ENCODE data around the gene USP1.

GRCh38 chr1:62438163-62438562 is 1.3 kb downstream of the USP1 start:
- TF ChIP-seq CTCF (IDR thresholded peaks at IDR 0.05 in 4 of 5, conservative IDR thresholded peaks at IDR 0.05 in 1 of 5) (no peak), POLR2A (IDR thresholded peaks at IDR 0.05) (no peak)

Measured in gastrocnemius medialis (tissue), 4 donors.